ENCODE measurements around the gene SCARF1. TPM values are rescaled to one million over a fixed set of nuclear protein-coding genes. Genes with fewer than 3 reads are reported as not detected.

Gene SCARF1
- total and polyA plus RNA-seq, 2 experiments from 2014 or later = 0.14 TPM; not detected in 1

DNA sequence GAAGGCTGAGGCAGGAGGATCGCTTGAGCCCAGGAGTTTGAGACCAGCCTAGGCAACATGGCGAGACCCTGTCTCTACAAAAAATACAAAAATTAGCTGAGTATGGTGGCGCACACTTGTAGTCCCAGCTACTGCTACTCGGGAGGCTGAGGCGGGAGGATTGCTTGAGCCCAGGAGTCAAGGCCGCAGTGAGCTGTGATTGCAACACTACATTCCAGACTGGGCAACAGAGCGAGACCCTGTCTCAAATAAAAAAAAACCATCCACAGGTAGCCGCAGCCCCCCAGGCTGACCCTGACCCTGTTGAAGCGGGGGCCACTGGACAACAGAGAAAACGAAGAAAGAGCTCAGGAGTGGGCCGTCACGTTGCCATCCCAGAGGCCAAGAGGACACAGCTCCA is 20.9 kb downstream of the SCARF1 start:
- WGBS, 2 experiments (ENCODE audit: low coverage in 1 of 2, low lambda C conversion rate in 2 of 2, missing lambda C conversion rate in 2 of 2) = 85% methylated on average over 12 of the region's 12 CpGs
- no peak for DNase-seq
- no peaks in the 10 kb centered on the region for H3K9me3 ChIP-seq (ENCODE audit: low read depth)
- no peak overlapping the region for H3K9ac ChIP-seq
- no peaks in the 10 kb centered on the region for H3K36me3 ChIP-seq (ENCODE audit: low read depth)
- in situ Hi-C loops (cut with MboI) = no loop called here
- H3K4me1 ChIP-seq (ENCODE audit: insufficient read depth) = no peaks in the 10 kb centered on the region
- H4K20me1 ChIP-seq (ENCODE audit: insufficient read depth) = no peaks in the 10 kb centered on the region
- no peaks in the 10 kb centered on the region for H3K27me3 ChIP-seq (replicated peaks; ENCODE audit: insufficient read depth)
- no peak overlapping the region for H3K27ac ChIP-seq
- no peak overlapping the region for H3K4me2 ChIP-seq (ENCODE audit: unreplicated experiment)
- no peak for TF ChIP-seq EZH2 (IDR thresholded peaks at IDR 0.05; ENCODE audit: insufficient read depth, poor library complexity, severe bottlenecking)
- TF ChIP-seq EZH2phosphoT487 (IDR thresholded peaks at IDR 0.05; ENCODE audit: insufficient read depth, low read depth) = no peak
- H3K79me2 ChIP-seq (ENCODE audit: insufficient read depth) = no peaks in the 10 kb centered on the region
- no peak overlapping the region for H2AFZ ChIP-seq
- H3F3A ChIP-seq (ENCODE audit: insufficient read depth) = no peaks in the 10 kb centered on the region
- no peak overlapping the region for H3K4me3 ChIP-seq
- H3K9me2 ChIP-seq (ENCODE audit: insufficient read depth) = no peaks in the 10 kb centered on the region

GRCh38 chr17:1623057-1623630 is 22.4 kb downstream of the SCARF1 start:
- no peaks in the 10 kb centered on the region for H3K36me3 ChIP-seq (ENCODE audit: low read depth)
- no peak overlapping the region for H3K27ac ChIP-seq
- TF ChIP-seq EZH2phosphoT487 (IDR thresholded peaks at IDR 0.05; ENCODE audit: insufficient read depth, low read depth) = no peak
- WGBS, 2 experiments (ENCODE audit: low coverage in 1 of 2, low lambda C conversion rate in 2 of 2, missing lambda C conversion rate in 2 of 2) = 93 to 96% methylated on average over 11 to 14 of the region's 14 CpGs
- no peaks in the 10 kb centered on the region for H3F3A ChIP-seq (ENCODE audit: insufficient read depth)
- no peaks in the 10 kb centered on the region for H3K4me1 ChIP-seq (ENCODE audit: insufficient read depth)
- H3K9me3 ChIP-seq (ENCODE audit: low read depth) = no peaks in the 10 kb centered on the region
- no peak overlapping the region for H2AFZ ChIP-seq
- no peak overlapping the region for H3K4me3 ChIP-seq
- no peak overlapping the region for H3K9ac ChIP-seq
- no peak overlapping the region for H3K4me2 ChIP-seq (ENCODE audit: unreplicated experiment)
- no peaks in the 10 kb centered on the region for H3K27me3 ChIP-seq (replicated peaks; ENCODE audit: insufficient read depth)
- no peaks in the 10 kb centered on the region for H4K20me1 ChIP-seq (ENCODE audit: insufficient read depth)
- in situ Hi-C loops (cut with MboI) = no loop called here
- no peaks in the 10 kb centered on the region for H3K9me2 ChIP-seq (ENCODE audit: insufficient read depth)
- DNase-seq = no peak
- H3K79me2 ChIP-seq (ENCODE audit: insufficient read depth) = no peaks in the 10 kb centered on the region

DNA sequence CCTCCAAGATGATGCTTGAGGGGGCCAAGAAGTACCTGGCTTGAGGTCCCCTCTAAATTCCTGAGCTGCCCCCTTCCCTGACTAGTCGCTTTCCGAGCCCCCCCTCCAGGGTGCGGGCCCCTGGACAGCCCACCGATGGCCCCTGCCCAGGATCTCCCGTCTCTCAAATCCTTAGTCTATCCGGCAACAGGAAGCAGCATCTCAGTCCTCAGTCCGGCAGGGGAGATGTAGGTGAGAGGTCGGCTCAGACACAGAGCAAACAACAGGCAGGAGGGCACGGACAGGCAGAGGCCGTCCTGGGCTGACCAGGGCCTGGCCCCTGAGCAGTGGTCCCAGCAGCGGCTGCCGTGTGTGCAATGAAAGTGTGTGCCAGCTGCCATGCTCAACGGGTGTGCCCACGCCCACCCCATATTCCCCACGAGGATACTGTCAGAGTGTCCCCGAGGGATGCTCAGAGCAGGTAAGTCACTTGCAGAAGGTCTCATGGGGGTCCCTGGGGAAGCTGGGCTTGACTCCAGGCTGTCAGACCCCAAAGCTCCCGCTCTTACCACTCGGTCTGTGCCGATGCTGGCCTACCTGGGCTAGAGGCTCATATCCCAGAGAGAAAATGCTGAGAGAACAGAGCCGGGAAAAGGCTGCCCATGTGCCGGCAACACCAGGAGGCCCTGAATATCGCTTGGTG is 24.1 kb downstream of the SCARF1 start:
- no peak for DNase-seq
- Histone ChIP-seq H3K79me2 (ENCODE audit: insufficient read depth) (no peaks in the 10 kb centered on the region), H3K9me3 (ENCODE audit: low read depth) (no peaks in the 10 kb centered on the region), H2AFZ (no peak overlapping the region), H3K27ac (no peak overlapping the region), H4K20me1 (ENCODE audit: insufficient read depth) (no peaks in the 10 kb centered on the region), H3K36me3 (ENCODE audit: low read depth) (no peaks in the 10 kb centered on the region), H3K9me2 (ENCODE audit: insufficient read depth) (no peaks in the 10 kb centered on the region), H3K27me3 (replicated peaks; ENCODE audit: insufficient read depth) (no peaks in the 10 kb centered on the region), H3K9ac (no peak overlapping the region), H3F3A (ENCODE audit: insufficient read depth) (no peaks in the 10 kb centered on the region), H3K4me2 (ENCODE audit: unreplicated experiment) (no peak overlapping the region), H3K4me1 (ENCODE audit: insufficient read depth) (peaks cover 4% of the 10 kb centered on the region; the same call in 1 of the 2 replicates), H3K4me3 (no peak overlapping the region)
- TF ChIP-seq EZH2 (IDR thresholded peaks at IDR 0.05; ENCODE audit: insufficient read depth, poor library complexity, severe bottlenecking) (no peak), EZH2phosphoT487 (IDR thresholded peaks at IDR 0.05; ENCODE audit: insufficient read depth, low read depth) (no peak)
- in situ Hi-C loops (cut with MboI) = no loop called here
- 79 to 84% methylated on average over 22 of the region's 22 CpGs for WGBS, 2 experiments (ENCODE audit: low coverage in 1 of 2, low lambda C conversion rate in 2 of 2, missing lambda C conversion rate in 2 of 2)

DNA sequence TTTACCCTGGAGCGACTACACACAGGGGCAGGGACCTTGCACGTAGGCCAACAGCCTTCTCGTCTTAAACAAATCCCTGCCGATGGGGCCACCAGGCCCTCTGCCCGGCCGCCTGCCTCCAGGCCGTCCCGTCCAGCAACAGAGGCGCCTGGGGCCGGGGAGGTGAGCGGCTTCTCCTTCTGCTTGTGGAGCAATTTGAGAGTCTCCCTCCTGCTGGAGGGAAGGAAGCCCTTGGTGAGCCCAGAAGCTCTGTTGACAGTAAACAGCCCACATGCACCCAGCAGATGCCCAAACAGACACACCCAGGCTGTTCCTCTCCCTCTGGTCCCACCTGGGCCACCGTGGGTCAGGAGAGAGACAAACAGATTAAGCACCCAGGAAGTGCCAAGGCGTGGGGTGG is 25.0 kb downstream of the SCARF1 start:
- Histone ChIP-seq H3K4me3 (no peak overlapping the region), H3K9me2 (ENCODE audit: insufficient read depth) (no peaks in the 10 kb centered on the region), H3K9ac (no peak overlapping the region), H3F3A (ENCODE audit: insufficient read depth) (no peaks in the 10 kb centered on the region), H3K36me3 (ENCODE audit: low read depth) (no peaks in the 10 kb centered on the region), H3K79me2 (ENCODE audit: insufficient read depth) (no peaks in the 10 kb centered on the region), H3K9me3 (ENCODE audit: low read depth) (no peaks in the 10 kb centered on the region), H3K27me3 (replicated peaks; ENCODE audit: insufficient read depth) (no peaks in the 10 kb centered on the region), H3K27ac (no peak overlapping the region), H2AFZ (no peak overlapping the region), H3K4me2 (ENCODE audit: unreplicated experiment) (no peak overlapping the region), H4K20me1 (ENCODE audit: insufficient read depth) (no peaks in the 10 kb centered on the region), H3K4me1 (ENCODE audit: insufficient read depth) (peaks cover 4% of the 10 kb centered on the region; the same call in 1 of the 2 replicates)
- WGBS, 2 experiments (ENCODE audit: low coverage in 1 of 2, low lambda C conversion rate in 2 of 2, missing lambda C conversion rate in 2 of 2) = 88 to 92% methylated on average over 13 of the region's 13 CpGs
- in situ Hi-C loops (cut with MboI) = no loop called here
- TF ChIP-seq EZH2phosphoT487 (IDR thresholded peaks at IDR 0.05; ENCODE audit: insufficient read depth, low read depth) (no peak), EZH2 (IDR thresholded peaks at IDR 0.05; ENCODE audit: insufficient read depth, poor library complexity, severe bottlenecking) (no peak)
- DNase-seq = no peak

Measured in GM23248 (cell line).